Mucosa of stomach (tissue), 1 donor: ENCODE results near the gene SNX6.
"Not testable (repeated sequence)": the region's sequence is repeated elsewhere in the genome, so short reads cannot be mapped to it uniquely, and the experiment has no call there.

Experiments
- H3K27me3 ChIP-seq: one replicate; pipeline ENCODE4 v1.7.0; 2013; ENCODE audit warnings: mild to moderate bottlenecking, low read length; ENCODE audit not compliant: control insufficient read depth, insufficient read depth
- H3K36me3 ChIP-seq: one replicate; pipeline ENCODE4 v1.7.0; 2013; ENCODE audit warnings: low read length; ENCODE audit not compliant: control insufficient read depth, insufficient read depth
- H3K4me1 ChIP-seq: one replicate; pipeline ENCODE4 v1.7.0; 2013; ENCODE audit warnings: mild to moderate bottlenecking, low read length; ENCODE audit not compliant: control insufficient read depth, insufficient read depth
- H3K4me3 ChIP-seq: one replicate; pipeline ENCODE4 v1.7.0; 2013; ENCODE audit warnings: low read length
- H3K9ac ChIP-seq: one replicate; pipeline ENCODE4 v1.7.0; 2013; ENCODE audit warnings: mild to moderate bottlenecking, low read length, moderate library complexity
- H3K9me3 ChIP-seq: one replicate; pipeline ENCODE4 v1.7.0; 2013; ENCODE audit warnings: mild to moderate bottlenecking, low read length, moderate library complexity; ENCODE audit not compliant: control insufficient read depth
- donor health status: Pancreatic carcinoma.

SNX6 gene

GRCh38 chr14:34593740-34594375 lies 36.1 kb downstream of the SNX6 start:
- no peak overlapping the region for H3K4me3 ChIP-seq
- H3K4me1 ChIP-seq = no peaks in the 10 kb centered on the region
- no peak overlapping the region for H3K9ac ChIP-seq
- H3K36me3 ChIP-seq = peaks cover 5% of the 10 kb centered on the region
- H3K27me3 ChIP-seq = no peaks in the 10 kb centered on the region
- H3K9me3 ChIP-seq = no peaks in the 10 kb centered on the region

GRCh38 chr14:34592623-34593022 lies 37.3 kb downstream of the SNX6 start:
- Histone ChIP-seq H3K9ac (no peak overlapping the region), H3K4me3 (no peak overlapping the region), H3K27me3 (no peaks in the 10 kb centered on the region), H3K4me1 (no peaks in the 10 kb centered on the region), H3K9me3 (no peaks in the 10 kb centered on the region), H3K36me3 (no peaks in the 10 kb centered on the region)

- H3K9ac ChIP-seq = no peak overlapping the region
- H3K36me3 ChIP-seq = peaks cover 9% of the 10 kb centered on the region
- no peaks in the 10 kb centered on the region for H3K9me3 ChIP-seq
- H3K4me3 ChIP-seq = no peak overlapping the region
- no peaks in the 10 kb centered on the region for H3K4me1 ChIP-seq
- H3K27me3 ChIP-seq = no peaks in the 10 kb centered on the region
These were observed 46.4 kb downstream of the SNX6 start for GRCh38 chr14:34583525-34583924.

GRCh38 chr14:34582117-34582680 lies 47.7 kb downstream of the SNX6 start:
- H3K4me1 ChIP-seq = no peaks in the 10 kb centered on the region
- H3K27me3 ChIP-seq = no peaks in the 10 kb centered on the region
- no peaks in the 10 kb centered on the region for H3K9me3 ChIP-seq
- no peak overlapping the region for H3K9ac ChIP-seq
- no peak overlapping the region for H3K4me3 ChIP-seq
- H3K36me3 ChIP-seq = peaks cover 9% of the 10 kb centered on the region

- Histone ChIP-seq H3K4me1 (no peaks in the 10 kb centered on the region), H3K27me3 (no peaks in the 10 kb centered on the region), H3K36me3 (peaks cover 9% of the 10 kb centered on the region), H3K4me3 (no peak overlapping the region), H3K9ac (no peak overlapping the region), H3K9me3 (no peaks in the 10 kb centered on the region)
These were observed 49.6 kb downstream of the SNX6 start for GRCh38 chr14:34580381-34580780.

- no peaks in the 10 kb centered on the region for H3K36me3 ChIP-seq
- no peaks in the 10 kb centered on the region for H3K9me3 ChIP-seq
- H3K4me3 ChIP-seq = no peak overlapping the region
- H3K27me3 ChIP-seq = no peaks in the 10 kb centered on the region
- H3K4me1 ChIP-seq = no peaks in the 10 kb centered on the region
- no peak overlapping the region for H3K9ac ChIP-seq
These were observed 58.2 kb downstream of the SNX6 start for GRCh38 chr14:34571771-34572170.

- no peaks in the 10 kb centered on the region for H3K27me3 ChIP-seq
- no peaks in the 10 kb centered on the region for H3K36me3 ChIP-seq
- no peaks in the 10 kb centered on the region for H3K4me1 ChIP-seq
- no peak overlapping the region for H3K9ac ChIP-seq
- no peak overlapping the region for H3K4me3 ChIP-seq
- H3K9me3 ChIP-seq = no peaks in the 10 kb centered on the region
These were observed 60.2 kb downstream of the SNX6 start for GRCh38 chr14:34569750-34570149.

GRCh38 chr14:34568803-34569202 lies 61.1 kb downstream of the SNX6 start:
- Histone ChIP-seq H3K36me3 (no peaks in the 10 kb centered on the region), H3K9me3 (no peaks in the 10 kb centered on the region), H3K4me3 (no peak overlapping the region), H3K4me1 (no peaks in the 10 kb centered on the region), H3K9ac (no peak overlapping the region), H3K27me3 (no peaks in the 10 kb centered on the region)

- Histone ChIP-seq H3K9me3 (no peaks in the 10 kb centered on the region), H3K27me3 (no peaks in the 10 kb centered on the region), H3K36me3 (no peaks in the 10 kb centered on the region), H3K4me1 (no peaks in the 10 kb centered on the region), H3K9ac (no peak overlapping the region), H3K4me3 (no peak overlapping the region)
These were observed 67.2 kb downstream of the SNX6 start for GRCh38 chr14:34562776-34563150.

GRCh38 chr14:34562037-34562775 lies 67.7 kb downstream of the SNX6 start:
- not testable (repeated sequence) for H3K36me3 ChIP-seq, H3K9me3 ChIP-seq

GRCh38 chr14:34556498-34556829 lies 73.5 kb downstream of the SNX6 start:
- peaks cover 12% of the 10 kb centered on the region for H3K4me1 ChIP-seq
- not testable (repeated sequence) for H3K9me3 ChIP-seq

More at GRCh38 chr14:34562037-34562775, 67.7 kb downstream of the SNX6 start:
- not testable (repeated sequence) for H3K4me3 ChIP-seq, H3K9ac ChIP-seq, H3K4me1 ChIP-seq, H3K27me3 ChIP-seq

GRCh38 chr14:34555583-34556497 lies 74.1 kb downstream of the SNX6 start:
- H3K27me3 ChIP-seq = not testable (repeated sequence)

More at GRCh38 chr14:34556498-34556829, 73.5 kb downstream of the SNX6 start:
- not testable (repeated sequence) for H3K27me3 ChIP-seq, H3K9ac ChIP-seq, H3K4me3 ChIP-seq, H3K36me3 ChIP-seq

More at GRCh38 chr14:34555583-34556497, 74.1 kb downstream of the SNX6 start:
- not testable (repeated sequence) for H3K9me3 ChIP-seq, H3K36me3 ChIP-seq, H3K4me3 ChIP-seq, H3K9ac ChIP-seq
- peaks cover 12% of the 10 kb centered on the region for H3K4me1 ChIP-seq
